HS-27A (cell line): ENCODE measurements around the gene TSPAN32.

ENCODE experiments used
- DNase-seq: peaks from one replicate; pipeline ENCODE4 v3.0.0-alpha.2; 2012; ENCODE audit warnings: low read depth, missing footprints

The TSPAN32 gene

GRCh38 chr11:2366733-2367132, 64.9 kb downstream of the TSPAN32 start:
- DNase-seq: no peak

GRCh38 chr11:2367266-2368160, 65.7 kb downstream of the TSPAN32 start:
- no peak for DNase-seq
